ENCODE data around the gene SETD1B.

GRCh38 chr12:121843236-121843982 is 39.6 kb downstream of the SETD1B start:
- TF ChIP-seq CTCF (IDR thresholded peaks at IDR 0.05) (no peak), POLR2A (IDR thresholded peaks at IDR 0.05) (no peak)
